Activated gamma-delta T cell treated with anti-CD3 and anti-CD28 coated beads, Interleukin-2, amount 50 U/mL, for 16 hours (primary cell): Measurements from ENCODE around the gene OTOF.

Experiments
- DNase-seq: peaks from one replicate; pipeline ENCODE4 v3.0.0-alpha.2; 2020; ENCODE audit warnings: low read depth

Gene OTOF

DNA sequence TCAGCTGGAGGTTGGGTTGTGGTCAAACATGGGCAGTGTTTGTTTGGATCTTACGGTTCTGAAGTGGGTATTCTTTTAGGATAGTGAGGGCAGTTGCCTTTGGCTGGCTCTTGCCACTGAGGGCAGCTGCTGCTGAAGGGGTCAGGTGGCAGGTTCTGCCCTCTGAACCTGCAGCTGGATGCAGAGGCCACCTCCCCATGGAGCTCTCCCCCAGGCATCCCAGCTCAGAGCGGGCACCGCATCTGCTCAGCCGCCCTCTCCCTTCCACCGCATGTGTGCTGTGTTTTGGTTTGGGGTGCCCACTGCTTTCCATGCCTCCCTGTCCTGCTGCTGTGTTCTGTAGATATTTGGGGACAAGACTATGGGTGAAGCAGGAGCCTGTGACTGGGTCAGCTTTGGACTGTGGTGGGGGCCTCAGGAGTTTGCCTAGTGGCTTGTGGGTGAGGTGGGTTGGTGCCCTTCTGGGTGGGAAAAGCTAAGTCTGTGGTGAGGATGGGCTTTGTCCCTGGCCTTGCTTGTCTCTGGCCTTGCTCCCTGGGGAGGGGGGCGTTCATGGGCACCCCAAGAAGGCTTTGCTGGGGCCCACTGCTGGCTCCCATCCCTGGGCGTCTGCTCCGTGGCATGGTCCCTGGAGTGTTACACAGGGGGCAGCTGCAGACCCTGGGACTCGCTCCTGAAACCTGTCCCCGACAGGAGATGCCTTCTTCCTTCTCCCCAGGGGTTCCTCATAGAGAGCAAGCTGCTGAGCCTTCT is 28.5 kb downstream of the OTOF start:
- no peak for DNase-seq

DNA sequence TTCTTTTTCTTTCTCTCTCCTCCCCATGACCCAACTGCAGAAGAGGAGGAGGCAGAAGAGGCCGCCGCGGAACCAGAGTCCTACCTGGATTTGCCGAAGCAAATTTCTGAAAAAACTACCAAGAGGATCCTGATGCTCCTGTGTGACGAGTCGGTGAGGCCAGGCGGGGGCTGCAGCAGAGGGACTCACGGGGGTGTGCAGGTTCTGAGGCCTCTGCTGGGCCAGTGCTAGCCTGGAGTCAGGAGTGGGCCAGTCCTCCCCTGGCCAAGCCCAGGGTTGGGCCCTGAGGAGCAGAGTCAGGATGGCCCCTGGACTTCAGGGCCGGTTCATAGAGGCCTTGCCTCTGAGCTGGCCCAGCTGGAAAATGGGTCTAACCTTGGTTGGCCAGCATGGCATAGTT is 29.3 kb downstream of the OTOF start:
- DNase-seq = no peak

DNA sequence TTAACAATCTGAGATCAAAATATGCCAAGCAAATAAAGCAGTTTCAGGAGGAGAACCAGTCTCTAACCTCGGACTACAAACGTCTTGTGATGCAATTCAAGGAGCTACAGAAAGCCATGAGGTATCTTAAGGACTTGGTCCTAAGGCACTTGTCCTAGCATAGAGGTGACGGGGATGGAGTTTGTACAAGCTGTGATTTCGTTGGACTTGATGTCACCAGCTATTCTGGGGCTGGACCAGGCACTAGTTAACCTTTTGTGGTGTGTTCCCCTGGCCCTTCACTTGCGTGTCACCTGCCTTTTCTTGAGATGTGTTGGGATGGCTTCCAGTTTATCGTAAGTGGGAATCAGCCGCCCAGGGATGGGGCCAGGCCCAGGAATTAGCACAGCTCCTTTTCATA is 33.7 kb downstream of the OTOF start:
- no peak for DNase-seq

DNA sequence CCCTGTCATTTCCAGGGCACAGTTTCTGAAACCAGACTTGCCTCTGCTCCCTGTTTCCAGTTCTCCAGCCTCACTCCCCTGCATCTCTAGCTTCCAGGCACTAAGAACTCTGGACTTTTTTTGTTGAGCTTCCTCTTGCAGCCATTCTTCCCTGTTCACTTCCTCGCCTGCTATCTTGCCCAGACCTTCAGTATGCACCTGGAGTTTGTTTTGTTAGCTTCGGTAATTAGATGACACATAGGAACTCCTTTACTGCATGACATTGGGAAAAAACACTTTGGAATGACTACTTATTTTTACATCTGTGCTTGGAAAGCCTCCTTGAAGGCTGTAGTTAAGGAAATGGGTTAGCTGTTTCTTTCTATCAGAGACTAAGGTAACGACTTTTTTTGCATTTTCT is 35.2 kb downstream of the OTOF start:
- no peak for DNase-seq

DNA sequence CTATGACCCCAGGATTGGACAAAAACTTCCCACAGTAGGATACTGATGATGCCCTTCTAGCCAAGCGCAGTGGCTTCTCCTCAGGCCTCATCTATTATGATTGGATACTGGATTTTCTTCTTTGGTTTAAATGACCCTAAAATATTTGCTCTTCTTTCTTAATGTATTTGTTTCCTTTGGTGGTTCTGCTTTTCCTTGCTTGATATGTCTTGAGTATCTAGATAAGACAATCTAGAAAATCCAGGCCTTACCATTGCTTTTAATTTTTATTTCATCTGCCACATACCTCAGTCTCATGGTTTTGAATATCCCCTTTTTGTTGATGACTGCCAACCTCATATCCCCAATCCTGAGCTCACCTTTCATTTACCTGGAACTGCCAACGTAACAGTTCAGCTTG is 35.6 kb downstream of the OTOF start:
- no peak for DNase-seq

DNA sequence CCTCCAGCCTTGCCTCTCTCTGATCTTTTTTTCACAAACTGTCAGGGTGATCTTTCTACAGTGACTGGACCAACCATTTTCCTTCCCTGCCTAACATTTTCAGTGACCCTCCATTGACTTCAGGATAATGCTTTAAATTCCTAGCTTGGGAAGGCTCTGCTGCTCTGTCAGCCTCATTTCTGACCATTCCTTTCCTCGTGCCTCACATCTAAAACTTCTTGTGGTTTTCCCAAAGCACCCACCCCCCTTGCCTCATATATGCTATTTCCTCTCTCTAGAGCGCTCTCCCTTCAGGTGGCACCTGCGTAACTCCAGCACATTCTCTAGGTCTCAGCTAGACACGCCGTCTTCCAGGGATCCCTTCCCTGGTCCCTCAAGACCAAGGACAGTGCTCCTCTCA is 39.0 kb downstream of the OTOF start:
- no peak for DNase-seq

DNA sequence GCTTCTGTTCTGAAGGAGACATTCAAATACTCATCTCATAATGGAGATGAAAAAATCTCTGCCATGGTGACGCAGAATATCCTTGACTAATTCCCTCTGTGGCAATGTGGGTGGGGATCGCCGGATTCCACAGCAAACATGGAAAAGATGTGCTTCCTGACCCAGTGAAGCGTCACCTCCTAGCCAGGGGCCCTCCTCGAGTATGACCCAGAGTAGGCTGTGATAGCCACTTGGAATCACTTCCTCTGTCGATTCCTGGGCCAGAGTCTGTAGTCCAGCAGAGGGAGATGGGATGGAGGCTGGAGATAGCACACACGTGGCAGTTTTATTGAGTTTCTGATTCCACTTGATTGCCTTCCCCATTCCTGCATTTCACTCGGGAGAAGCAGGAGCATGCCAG is 39.4 kb downstream of the OTOF start:
- DNase-seq = no peak

DNA sequence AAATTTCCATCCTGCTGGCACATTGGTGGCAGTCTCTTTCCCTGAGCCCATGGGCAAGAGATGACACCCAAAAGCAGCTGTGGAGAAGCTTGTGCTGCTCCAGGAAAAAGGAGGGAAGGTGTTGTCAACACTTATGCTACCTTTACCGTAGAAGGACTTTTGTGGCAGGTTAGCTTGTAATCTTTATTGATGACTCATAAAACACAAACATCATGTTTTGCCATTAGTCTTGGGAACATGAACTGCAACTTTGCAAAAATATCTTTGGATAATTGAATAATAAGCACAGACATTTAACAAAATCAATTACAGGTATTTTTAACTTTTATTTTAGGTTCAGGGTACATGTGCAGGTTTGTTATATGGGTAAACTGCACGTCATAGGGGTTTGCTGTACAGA is 42.8 kb downstream of the OTOF start:
- no peak for DNase-seq

DNA sequence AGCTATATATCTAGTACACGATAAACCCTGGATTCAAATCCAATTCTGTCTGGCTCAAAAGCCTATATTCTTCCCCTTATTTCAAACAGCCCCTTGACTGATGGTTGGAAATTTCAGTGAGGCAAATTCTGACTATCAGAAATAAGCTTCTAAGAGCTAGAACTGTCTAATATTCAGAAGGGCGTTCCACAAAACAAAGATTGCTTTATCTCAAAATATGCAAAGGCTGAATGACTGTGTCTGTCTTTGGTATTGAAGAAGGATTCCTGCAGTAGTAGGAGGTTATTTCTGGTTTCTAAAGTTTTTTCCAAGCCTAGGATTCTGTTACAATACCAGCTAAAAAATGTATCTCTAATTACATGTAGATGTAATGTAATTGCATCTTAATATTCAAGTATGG is 45.1 kb downstream of the OTOF start:
- no peak for DNase-seq

DNA sequence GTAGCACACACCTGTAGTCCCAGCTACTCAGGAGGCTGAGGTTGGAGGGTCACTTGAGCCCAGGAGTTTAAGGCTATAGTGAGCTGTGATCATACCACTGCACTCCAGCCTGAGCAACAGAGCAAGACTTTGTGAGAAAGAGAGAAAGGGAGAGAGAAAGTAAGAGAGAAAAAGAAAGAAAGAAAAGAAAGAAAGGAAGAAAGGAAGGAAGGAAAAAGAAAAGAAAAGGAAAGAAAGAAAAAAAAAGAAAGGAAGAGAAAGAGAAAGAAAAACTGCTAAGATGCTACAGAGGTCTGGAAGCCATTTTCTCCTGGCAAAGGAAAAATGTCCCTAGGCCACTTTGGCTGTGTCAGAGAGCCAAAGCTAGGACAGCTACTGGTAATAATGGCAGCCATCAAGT is 45.6 kb downstream of the OTOF start:
- DNase-seq = no peak

DNA sequence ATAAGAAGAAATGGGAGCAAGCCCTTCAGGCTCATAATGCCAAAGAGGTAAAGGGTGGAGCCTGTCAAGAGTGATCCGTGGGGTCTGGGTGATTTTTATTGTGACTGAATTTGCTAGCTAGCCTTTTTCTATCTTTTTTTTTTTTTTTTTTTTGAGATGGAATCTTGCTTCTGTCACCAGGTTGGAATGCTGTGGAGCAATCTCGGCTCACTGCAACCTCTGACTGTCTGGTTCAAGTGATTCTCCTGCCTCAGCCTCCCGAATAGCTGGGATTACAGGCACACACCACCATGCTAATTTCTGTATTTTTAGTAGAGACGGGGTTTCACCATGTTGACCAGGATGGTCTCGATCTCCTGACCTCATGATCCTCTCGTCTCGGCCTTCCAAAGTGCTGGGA is 47.1 kb downstream of the OTOF start:
- DNase-seq = no peak

DNA sequence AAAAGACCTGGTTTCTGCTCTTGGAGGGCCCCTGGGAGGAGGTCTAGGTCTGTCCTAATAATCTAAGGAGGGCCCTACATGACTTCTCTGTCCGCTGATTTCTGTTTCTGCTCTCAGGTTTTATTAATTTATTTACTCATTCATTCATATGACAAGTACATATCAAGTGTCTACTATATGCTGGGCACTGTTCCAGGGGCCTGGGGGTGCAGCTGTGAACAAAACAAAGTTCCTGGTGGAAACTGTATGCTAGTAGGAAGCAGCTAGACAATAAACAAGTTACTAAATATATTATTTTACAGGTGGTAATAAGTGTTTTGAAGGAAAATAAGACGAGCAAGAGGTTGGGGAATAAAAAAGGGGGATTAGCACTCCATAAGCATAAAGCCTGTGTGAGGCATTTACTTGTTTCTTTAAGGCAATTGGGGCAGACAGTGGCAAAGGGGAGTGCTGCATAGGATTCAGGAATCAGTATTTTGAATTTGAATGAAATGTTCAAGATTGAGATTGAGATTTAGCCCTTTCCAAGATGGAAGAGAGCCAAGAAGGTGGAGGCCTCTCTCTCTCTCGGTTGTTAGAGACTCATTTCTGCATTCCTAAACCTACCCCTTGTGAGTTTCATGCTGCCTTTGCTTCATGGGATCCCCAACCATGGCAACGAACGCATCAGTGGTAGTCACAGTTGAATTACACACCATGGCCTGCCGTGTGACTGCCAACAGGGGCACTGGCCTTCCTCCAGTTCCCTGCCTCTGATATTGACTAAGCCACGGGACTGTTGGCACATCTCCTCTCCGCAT is 47.9 kb downstream of the OTOF start:
- no peak for DNase-seq

DNA sequence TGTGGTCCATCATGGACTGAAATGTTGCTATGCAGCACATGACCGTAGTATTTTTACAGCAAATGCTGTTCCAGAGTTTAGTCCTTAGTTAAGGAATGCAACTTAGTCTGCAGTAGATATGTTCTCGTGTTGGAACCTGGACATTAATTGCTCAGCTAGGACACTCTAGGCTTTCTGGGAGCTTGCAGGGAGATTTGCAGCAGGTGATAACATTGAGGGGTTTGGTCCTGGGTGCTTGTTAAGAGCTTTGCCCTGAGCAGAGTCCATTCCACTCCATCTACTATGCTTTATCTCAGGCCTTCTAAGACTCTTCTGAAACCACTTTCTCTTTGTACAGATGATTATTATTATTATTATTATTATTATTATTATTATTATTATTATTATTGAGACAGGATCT is 49.1 kb downstream of the OTOF start:
- no peak for DNase-seq

DNA sequence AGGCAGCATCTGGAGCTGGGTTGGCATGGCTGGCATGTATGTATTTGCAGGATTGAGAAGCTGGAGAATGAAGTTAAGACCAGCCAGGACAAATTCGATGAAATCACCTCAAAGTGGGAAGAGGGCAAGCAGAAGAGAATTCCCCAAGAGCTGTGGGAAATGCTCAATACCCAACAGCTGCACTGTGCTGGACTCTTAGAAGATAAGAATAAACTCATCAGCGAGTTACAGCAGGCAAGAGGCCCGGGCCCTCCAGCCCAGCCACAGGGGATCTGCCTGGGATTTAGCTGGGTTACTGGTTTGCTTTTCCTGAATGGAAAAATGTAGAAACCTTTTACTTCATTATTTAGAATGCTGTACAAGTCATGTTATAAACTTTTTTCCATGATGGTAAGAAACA is 53.7 kb downstream of the OTOF start:
- no peak for DNase-seq

DNA sequence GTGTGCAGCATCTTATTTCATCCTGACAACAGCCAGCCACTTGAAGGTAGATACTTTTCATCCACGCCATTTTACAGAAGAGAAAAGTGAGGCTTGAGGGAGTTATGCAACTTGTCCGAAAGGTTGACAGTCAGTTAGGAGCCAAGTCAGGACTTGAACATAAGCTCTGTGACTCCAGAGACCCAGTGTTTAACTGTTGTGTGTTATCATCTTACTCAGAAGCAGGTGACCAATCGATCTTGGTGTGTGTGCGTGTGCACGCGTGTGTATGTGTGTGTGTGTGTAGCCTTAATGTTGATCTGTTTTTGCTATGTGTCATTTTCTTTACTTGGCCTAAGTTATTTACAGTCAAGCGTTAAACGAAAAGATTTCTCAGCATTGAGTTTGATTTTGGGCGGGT is 54.2 kb downstream of the OTOF start:
- DNase-seq = no peak

DNA sequence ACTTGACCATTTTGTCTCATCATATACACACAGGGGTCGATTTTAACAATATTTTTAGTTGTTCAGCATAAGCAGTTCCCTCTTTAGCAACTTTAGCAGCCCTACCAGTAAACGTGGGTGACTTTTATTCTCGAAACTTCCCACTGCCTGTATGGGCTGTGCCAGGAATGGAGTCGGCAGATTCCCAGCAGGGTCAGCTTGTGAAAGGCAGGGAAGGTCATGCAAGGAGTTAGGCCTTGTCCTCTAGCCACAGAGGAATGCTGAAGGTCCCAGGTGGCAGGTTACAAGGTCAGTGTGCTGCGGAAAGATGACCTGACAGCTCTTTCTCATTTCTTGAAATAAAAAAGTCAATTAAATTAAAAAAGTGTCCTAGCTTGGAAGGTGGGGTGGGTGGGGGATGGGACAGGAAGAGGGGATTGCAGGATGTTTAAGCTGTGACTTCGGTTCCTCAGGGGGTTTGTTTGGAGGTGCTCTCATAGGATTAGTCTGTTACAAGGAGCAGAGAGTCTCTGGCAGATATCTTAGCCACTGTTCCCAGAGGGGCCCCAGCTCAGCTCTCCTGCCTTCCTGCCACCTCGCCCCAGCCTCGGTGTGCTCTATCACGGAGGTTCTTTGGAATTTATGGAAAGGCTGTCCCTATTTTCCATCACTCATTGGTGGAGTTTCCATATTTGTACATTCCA is 54.8 kb downstream of the OTOF start:
- DNase-seq = no peak

DNA sequence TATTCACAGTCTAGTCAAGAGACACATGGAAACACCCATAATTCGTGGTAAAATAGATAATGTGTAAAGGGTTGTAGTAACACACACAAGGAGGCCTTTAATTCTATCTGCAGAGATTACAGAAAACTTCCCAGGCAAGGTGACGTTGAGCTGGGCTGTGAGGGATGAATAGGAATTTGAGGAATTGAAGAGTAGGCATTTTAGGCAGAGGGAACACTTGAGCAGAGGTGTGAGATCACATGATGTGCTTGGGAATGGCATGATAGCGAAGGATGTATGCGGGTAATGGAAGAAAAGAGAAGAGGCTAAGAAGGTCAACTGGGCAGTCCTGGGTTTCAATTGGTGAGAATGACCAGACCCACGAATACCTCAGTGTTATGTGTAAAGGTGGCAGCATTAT is 56.0 kb downstream of the OTOF start:
- no peak for DNase-seq

DNA sequence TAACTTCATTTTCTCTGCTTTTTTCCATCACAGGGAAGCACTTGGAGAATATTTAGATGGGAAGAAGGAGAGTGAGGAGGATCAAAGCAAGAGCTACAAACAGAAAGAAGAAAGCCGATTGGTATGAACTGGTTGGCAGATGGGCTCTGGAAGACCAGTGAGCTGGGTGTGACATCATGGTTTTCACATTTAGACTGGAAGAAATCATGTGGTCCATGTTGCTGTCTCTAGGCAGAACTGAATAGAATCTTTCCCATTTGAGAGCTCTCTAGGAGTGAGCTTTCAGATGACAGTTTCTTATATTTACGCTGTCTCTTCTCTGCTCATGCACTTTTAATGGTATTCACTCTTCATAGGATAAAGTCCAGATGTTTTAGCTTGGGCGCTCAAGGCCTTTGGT is 63.6 kb downstream of the OTOF start:
- no peak for DNase-seq

DNA sequence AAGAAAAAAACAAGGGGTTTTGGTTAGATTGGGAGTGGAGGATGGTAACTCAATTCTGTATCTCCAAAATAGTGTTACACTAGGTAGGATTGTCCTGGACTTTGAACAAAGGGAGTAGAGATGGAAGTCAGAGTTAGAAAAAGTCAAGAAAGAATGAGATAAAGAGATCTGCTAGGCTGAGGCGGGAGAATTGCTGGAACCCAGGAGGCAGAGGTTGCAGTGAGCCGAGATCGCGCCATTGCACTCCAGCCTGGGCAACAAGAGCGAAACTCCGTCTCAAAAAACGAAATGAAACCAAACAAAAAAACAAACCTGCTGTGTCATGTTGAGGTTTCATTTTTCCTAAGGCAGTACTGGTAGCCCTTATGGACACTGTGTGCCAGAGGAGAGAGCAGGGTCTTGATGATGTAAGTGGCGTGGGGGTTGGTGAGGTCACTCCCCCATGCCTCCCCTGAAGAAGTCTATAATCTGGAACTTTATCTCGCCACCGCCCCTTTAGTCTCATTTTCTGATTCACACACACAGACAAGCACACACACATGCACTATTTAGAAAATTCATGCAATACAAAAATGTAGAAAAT is 65.7 kb downstream of the OTOF start:
- DNase-seq = no peak

DNA sequence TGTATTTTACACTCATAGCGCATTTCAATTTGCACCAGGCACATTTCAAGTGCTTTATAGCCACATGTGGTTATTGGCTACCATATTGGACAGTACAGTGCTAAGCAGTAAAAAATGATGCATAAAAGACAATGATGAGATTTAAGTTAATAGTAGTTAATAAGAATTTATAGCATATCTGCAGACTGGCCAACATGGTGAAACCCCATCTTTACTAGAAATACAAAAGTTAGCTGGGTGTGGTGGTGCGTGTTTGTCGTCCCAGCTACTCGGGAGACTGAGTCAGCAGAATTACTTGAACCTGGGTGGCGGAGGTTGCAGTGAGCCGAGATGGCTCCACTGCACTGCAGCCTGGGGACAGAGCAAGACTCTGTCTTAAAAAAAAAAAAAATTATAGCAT is 66.5 kb downstream of the OTOF start:
- DNase-seq = no peak

DNA sequence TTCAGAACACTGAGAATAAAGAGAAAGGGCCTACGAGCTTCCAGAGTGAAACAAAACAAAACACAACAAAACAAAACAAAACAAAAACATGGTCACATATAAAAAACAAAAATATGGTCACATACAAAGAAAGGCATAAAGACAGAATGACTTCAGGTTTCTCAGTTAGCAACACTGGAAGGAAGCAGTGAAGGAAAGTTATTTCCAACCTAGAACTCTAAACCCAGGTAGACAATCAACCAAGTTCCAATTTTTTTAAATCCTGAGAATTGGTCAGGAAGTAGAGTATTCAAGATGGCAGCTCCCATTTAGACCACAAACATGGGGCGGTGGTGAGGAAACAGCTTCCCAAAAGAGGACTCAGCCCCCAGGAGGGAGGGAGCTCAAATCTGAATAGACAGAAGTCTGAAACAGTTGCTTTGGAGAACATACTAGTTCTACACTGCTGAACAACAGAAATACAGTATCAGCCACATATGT is 67.1 kb downstream of the OTOF start:
- DNase-seq = no peak

DNA sequence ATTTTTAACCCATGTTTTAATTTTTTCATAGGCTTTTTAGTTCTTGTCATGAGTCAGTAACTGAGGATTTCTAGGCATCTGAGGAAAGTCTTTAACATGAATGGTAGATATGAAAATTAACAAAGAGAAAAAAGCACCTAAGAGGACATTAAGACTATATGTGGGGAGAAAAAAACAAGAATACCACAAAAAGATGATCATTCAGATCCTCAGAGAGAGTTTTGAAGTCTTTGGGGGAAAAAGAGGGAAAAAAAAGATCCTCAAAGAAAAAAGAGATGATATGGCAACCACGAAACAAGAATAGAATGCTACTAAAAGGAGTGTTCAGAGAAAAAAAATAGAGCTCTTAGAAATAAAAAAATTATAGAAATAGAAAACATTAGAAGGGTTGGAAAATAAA is 68.1 kb downstream of the OTOF start:
- DNase-seq = no peak

DNA sequence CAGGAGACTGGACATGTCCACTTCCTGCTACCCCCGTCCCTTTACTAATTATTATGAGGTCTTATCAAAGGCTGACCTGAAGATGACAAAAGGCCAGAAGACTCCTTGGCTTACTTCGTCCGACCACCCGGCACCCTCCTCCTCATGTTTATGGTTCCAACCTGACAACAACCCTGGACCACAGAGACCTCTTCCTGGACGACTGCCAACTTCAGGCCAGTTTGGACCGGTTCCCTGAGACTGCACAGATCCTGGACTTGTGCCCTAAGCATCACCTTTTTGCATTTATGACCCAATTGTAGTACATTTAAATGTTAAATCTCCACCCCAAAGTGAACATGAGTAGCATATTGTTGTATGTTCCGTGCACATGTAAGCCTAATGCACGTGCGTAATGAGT is 70.4 kb downstream of the OTOF start:
- DNase-seq = no peak
